ENCODE data around the gene TRA2A.
"Not testable (repeated sequence)": the region's sequence is repeated elsewhere in the genome, so short reads cannot be mapped to it uniquely, and the experiment has no call there.

The TRA2A gene

DNA sequence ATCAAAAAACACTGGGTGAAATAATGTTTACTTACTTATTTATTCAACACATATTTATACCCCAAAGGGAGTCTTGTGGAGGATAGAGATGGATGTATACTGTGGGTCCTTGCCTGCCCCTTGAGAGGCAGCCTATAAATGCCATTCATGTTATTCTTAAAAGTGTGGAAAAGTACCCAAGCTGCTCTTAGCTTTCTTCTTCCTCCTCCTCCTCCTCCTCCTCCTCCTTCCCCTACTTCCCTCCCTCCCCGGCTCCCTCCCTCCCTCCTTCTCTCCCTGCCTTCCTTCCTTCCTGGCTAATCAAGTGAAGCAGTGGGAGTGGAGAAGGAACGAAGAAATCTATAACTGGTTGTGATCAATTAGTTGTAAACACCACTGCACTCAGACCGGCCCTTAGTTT is 40.3 kb downstream of the TRA2A start:
- no peak for DNase-seq

DNA sequence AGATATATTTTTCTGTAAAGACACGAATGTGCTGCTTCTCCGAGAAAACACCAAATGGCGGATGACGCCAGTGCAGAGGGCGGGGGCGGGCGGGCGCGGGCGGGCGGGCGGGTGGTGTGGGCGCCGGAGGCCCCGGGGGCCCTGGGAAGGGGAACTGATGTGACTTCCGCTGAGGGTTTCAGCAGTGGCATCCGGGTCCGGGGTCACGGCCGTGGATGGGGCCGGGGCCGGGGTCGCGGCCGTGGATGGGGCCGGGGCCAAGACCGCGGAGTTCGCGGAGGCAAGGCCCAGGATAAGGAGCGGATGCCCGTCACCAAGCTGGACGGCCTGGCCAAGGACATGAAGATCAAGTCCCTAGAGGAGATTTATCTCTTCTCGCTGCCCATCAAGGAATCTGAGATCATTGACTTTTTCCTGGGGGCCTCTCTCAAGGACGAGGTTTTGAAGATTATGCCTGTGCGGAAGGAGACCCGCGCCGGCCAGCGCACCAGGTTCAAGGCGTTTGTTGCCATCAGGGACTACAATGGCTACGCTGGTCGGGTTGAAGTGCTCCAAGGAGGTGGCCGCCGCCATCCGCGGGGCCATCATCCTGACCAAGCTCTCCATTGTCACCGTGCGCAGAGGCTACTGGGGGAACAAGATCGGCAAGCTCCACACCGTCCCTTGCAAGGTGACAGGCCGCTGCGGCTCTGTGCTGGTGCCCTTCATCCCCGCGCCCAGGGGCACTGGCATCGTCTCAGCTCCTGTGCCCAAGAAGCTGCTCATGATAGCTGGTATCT is 41.2 kb downstream of the TRA2A start:
- DNase-seq, result peak; percentile 50

DNA sequence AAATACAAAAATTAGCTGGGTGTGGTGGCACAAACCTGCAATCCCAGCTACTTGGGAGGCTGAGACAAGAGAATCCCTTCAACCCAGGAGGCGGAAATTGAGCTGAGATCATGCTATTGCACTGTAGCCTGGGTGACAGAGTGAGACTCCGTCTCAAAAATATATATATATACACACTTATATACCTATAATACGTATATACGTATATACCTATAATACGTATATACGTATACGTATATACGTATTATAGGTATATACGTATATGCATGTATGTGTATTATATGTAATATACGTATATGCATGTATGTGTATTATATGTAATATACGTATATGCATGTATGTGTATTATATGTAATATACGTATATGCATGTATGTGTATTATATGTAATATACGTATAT is 43.1 kb downstream of the TRA2A start:
- not testable (repeated sequence) for DNase-seq

DNA sequence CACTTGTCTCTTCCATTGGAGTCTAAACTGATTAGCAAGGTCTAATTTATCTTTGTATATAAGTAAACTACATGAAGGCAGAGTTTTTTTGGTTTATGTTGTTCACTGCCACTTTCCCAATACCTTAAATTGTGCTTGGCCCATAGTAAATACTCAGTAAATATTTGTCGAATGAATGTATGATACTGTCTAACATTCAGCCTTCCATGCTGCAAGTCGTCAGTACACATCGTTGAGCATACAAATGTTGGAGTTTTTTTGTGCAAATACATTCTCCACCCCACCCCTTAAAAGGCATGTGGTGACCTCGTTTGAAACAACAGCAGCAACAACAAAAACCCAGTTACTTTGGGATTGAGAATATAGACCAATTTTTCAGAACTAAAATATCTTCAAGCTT is 44.1 kb downstream of the TRA2A start:
- no peak for DNase-seq

DNA sequence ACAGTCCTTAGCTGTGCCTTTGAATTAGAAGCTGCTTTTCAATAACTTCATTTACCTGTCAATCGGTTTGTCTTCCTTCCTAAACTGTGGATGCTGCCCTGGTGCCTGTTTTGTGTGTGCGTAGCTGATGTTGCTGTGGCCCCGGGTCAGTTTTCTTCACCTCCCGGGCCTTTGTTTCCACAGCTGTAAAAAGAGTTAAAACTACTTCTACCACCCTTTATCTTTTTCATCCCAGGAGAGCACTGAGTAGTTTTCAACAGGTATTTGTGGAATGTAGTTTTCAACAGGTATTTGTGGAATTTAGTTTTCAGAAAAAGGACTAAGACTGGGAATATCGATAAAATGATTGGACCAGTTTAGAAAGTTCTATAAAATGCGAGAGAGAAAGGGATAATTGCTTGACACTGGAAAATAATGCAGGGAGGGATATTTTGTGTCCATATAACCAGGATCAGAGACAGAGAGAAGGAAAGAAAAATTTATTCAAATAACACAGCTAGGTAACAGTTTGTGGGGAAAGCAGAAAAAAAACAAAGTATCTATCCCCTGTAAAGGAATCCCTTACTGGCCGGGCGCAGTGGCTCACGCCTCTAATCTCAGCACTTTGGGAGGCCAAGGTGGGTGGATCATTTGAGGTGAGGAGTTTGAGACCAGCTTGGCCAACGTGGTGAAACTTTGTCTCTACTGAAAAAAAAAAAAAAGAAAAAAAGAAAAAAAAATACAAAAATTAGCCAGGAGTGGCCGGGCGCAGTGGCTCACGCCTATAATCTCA is 45.6 kb downstream of the TRA2A start:
- no peak for DNase-seq

DNA sequence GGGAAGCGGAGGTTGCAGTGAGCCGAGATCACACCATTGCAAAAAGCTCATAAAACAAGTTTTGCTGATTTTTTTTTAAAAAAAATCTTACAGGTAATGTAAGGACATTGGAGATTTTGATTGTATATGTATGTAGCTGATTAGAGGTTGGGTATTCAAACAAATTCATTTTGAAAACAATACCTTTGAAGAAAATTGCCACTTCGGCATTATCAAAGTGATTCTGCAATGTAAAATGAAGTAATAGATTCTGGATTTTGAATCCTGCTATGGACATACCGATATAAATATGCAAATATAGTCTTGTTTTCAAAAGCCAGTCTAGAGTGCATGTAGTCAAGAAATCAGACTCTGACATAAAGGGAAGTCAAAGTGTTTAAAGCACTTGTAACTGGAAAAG is 49.1 kb downstream of the TRA2A start:
- no peak for DNase-seq

DNA sequence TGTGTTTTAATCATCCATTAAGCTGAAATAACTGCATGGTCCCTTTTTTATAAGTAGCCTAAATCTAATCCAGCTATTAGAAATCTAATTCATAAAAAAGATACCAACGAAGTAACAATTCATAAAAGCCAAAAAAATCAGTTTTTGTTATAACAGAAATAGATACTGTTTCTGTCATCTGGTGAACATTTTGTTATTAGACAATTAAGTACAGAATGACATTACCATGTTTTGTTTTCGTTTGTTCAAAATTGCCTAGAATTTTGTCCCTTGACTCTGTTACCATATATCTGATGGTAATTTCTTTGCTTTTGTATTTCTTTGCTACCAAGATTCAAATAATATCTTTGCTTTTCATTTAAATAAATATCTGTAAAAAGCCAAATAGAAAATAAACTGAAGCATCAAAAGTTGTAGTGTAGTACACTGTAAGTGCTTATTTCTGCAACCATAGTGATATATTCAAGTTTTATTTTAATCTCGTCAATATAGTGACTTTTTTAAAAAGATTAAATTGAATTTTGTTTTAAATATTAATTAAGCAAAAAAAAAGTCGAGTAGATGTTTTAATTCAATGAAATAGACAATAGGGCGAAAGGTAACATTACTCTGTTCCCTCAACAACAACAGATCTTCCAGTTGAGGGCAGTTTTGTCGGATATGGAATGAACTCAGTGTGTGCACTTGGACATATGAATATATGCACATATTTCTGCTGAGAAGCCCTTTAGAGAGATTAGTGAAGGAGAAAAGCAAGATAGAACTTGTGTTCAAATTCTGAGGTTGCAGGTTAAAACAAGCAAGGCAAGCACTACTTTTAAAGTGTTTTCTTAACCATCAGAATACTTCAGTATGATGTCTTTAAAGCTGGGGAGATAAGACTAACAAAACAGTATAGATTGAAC is 53.6 kb downstream of the TRA2A start:
- no peak for DNase-seq

DNA sequence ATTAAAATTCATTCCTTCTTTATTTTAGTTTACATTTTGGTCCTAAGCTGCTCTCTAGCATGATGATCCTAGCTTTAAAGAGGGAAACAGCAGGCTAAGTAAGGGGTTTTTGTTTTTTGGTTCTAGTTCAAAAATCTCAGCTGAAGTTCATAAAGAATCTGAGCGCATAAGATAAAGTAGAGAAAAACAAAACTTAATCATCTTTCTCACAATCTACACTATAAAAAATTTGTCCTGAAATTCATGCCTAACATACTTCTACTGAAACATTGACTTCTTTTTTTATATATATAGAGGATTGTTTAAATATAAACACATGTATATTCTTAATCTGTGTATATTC is 54.7 kb downstream of the TRA2A start:
- DNase-seq, result no peak

DNA sequence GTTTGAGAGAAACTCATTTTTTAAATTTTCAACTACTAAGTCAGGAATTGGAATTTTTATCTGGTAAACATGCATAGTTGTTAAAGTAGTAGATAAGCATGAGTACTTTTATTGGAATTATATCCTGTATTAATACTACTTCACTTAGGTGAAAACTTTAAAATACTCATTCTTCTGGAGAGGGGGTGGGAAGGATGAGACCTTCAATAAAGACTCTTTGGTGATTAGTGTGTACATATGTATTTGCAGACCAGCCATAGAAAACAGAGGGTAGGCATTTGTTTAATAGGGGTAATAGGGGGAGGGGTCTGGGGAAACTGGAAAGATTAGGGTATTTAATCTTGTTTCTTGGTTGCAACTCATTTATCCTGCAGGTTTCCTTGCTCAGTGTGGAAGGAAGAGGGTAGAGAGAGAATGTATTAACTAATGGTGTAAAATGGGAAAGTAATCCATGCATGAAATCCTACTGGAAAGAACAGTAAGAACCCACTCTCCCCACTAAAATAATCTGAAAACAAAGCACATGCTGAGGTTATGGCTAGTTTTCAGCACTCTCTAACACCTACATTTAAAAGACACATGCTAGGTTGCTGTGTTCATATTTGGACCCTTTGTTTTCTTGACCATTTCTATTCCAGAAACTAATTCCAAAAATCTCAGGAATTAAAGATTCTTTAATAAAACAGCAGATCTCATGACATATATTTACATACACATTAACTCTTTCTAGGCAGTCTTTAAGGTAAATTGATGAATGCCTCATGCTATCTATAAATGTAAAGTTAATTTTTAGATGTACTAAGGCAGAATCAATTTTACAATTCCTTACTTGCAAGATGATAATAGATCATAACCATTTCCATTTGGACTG is 55.3 kb downstream of the TRA2A start:
- no peak for DNase-seq

DNA sequence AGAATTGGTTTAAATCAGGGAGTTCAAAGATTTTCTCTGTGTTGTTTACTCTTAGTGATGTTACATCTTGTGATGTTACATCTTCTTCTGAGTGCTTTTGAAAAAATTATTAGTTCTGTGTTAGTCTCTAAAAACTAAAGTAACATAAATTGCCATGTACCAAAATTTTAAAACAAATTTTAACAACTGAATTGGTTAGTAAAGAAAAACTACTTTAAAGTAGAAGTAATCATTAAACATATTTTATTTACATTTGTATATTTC is 56.3 kb downstream of the TRA2A start:
- no peak for DNase-seq

DNA sequence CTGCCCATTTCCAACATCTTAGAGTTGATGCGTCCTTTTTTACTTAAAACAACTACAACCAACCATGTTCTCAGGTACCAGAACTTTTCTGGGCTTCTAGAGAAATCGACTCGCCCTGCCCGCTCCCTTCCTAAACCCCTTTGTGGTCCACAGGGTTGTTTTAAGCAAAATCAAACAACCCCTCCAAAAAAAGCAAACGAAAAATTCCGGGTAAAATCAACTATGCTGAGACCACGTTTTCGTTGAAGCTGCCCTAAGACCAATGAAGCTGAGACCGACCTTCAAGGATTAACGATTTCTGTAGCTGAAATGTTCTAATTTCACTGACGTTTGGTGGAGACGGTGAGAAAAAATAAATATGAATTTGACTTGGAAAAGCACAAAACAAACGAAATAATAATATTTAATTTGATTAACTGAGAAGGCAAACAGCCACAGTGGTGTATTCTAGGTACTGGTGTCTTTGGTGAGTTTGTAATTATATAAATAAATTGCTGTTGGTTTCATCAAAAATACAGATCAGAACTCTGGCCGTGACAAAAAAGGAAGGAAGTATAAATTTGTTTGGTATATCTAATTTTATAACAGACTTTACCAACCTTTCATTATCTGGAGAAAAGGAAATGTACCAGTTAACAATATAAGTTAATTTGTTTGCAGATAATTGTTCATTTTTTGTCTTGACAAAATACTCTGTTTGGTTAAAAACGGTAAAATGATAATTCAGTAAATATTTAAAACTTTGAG is 56.8 kb downstream of the TRA2A start:
- no peak for DNase-seq

DNA sequence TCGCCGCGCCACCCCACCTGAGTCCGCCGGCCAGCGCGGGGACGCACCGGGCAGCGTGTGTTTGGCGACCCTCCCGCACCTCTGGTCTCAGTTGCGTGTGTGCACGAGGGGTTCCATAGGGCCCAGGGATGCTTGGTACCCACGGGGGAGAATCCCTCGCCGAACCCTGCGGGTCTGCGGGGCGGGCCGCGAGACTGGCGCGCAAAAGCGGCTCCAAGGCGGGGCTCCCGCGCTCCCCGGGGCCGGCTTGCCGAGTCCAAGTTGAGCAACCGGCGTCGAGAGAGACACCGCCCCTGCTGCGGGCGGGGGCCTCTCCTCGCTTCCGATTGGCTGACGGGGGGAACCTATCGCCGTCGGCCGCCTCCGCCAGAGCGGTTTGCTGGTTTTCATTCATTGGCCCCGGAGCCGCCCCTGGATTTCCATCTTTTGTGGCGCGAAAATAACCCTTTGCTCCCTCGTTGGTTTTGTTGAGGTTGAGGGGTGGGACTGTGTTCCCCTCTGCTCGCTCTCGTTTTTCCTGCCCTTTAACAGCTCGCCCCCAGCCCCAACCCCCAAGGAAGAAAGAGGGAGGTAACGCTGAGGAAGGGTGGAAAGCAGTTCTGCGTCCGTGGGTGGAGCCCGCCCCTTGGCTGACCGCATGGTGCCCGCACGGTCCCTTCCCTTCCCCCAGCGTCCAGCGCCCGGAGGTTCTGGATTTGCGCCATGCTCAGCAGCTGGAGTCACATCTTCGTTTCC is 57.5 kb downstream of the TRA2A start:
- DNase-seq, result peak; percentile 45

DNA sequence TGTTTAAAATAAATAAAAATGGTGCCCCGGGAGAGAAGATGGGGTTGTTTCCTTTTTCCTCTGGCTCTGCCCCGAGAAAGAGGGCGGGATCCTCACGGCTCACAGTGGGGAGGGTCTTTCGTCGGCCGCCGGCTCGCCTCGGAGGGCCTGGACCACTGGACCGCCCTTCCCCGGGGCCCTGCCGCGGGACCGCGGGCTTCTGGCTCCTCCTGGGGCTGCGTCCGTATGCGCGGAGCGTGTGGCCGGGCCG is 58.0 kb downstream of the TRA2A start:
- DNase-seq, result no peak

DNA sequence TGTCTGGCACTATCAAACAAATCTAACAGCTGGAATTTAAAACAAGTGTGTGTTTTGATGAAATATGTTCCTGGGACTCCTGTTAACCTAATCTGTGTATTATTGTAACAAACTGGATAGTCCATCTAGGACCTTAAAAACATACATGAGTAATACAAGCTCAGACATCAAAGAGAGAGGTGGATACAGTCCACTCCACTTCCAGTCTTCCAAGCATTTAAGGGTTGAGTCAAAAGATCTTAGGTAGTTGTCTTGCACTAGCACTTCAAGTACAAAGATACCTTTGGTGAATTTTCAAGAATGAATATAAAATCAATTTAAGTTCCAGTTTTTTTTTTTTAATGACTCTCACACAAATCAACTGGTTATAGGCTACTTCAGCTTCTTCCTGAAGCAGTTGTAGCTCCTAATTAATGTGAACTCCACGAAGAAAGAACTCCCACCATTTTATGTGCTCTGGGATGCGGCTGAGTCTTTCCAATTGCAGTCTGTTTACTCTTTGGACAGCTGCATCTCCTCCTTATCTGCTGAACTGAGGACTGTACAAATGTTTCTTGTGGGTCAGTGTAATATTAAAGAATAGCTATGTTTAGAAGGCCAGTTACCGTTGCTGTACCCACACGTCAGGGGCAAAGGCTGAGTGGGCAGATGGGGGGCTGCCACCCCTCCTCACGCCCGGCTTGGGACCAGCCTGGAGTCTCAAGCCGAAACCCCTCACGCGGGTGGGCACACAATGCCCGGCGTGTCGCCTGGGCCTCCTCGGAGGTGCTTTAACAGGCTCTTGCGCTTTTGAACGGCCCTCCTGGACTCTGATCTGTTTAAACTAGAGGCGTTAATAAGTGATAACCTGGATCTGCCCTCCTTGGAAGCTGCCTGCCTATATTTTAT is 58.6 kb downstream of the TRA2A start:
- DNase-seq, result no peak

DNA sequence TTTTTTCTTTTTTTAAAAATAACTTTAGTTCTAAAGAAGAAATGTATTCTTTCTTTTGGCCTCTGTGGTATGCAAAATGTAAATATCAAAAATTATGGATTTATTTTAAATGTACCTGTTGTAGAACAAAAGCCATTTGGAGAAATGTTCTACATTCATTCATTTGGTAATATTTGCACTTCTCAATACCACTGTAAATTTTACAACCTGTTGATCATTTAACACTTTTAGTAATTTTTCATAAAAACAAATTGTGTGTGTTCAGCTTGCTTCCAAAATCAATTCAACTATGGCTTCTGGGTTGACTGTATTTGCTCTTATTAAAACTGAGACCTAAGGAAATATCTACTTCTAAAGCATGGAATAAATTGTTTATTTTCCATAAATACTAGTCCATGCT is 59.2 kb downstream of the TRA2A start:
- no peak for DNase-seq

DNA sequence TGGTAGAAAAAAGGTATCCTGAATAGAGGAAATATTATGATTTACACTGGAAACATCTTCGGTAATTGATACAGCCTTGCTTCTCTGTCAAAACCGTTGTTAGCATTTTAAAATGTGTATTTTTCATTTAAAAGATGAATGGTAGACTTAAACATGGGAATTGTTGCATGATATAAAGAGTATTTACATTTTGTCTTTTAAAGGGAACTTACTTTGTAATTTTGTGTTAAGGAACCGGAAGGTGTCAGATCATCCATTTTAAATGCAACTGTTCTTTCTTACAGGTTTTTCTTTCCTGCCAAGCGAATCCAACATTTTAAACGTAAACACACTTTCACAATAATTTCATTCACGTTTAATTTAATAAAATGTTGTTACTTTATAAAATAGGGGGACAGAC is 59.7 kb downstream of the TRA2A start:
- DNase-seq, result no peak

DNA sequence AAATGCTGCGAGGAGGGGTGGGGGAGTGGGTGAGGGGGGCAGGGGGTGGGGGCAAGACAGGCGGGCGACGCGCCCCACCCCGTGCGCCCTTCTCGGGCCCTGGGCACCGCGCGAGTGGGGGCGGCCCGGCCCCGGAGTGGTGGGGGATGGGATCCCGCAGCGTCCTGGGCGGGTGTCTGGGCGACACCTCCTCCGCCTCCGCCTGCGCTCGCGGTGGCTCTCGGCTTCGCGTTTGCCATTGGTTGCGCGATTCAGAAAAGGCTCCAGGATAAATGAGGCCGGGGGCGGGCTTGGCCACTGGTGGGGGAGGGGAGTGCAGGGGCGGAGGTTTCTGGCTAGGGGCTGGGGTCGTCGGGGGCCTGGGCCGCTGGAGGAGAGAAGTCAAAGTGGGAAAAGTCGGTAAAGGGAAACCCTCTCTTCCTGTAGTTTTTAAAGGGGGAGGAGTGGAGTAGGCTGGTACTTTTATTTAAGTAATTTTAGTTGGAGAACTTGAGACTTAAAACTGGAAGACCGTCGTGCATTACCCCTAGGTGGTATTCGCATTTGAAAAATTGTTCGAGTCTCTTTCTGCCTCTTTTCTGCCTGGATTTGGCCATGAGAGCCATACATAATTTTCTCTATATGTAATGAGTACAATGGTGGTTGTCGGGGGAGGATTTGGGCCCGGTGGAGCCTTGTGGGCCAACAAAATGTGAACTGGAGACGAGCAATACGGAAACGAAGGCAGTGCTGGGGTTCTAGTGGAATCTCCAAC is 60.5 kb downstream of the TRA2A start:
- DNase-seq, result no peak

DNA sequence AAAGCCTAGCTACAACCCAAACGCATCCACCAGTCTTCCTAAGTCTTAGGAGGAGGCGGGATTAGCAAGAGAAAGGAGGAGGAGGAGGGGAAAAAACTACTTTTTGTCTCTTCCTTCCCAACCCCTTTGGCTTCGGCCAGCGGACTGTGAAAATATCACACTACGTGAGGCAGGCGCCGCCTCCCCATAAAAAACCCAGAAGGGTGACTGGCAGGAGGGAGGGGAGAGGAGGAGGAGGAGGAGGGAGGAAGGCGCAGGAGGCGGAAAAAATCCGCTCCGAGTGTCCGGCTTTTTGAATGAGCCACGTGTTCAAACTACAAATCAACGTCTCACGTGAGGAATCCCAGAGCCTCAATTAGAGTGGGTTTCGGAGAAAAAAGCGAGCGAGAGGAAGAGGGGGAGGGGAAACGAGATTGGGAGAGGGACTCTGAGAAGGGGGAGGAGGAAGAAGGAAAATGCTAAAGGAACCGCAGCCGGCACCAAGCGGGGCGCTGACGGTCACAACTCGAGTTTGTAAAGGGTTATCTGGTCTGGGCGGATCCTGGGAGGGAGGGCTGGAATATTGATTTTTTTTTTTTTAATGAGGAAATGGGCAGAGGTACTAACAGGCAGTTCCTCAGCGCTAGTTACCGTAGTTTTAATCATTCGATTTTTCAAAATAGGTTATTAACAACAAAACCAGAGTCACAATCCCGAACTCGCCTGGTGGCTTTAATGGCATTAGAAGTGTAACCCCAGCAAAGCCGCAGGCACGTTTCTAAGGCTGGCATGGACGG is 61.3 kb downstream of the TRA2A start, which contains the start of gene IGF2BP3:
TSS of gene IGF2BP3 (minus strand) at position 162 of the 776 bp plus-strand sequence. CDS start 381 bp downstream, outside the sequence.
- DNase-seq, result no peak

DNA sequence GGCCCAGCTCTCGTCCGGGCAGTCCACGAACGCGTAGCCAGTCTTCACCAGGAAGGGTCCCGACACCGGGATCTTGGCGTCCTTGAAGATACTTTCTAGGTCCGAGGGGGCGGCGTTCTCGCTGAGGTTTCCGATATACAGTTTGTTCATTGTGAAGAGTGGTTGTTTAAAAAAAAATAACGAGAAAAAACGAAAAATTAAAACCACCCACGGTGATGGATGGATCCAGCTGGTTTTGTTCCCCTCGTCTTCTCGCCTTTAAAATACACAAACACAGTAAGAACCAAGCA is 61.9 kb downstream of the TRA2A start:
- no peak for DNase-seq
